Fibroblast of skin of scalp (primary cell): ENCODE measurements around the gene ANKRD1. TPM values are rescaled to one million over a fixed set of nuclear protein-coding genes. Genes with fewer than 3 reads are reported as not detected.
"Not testable (repeated sequence)": the region's sequence is repeated elsewhere in the genome, so short reads cannot be mapped to it uniquely, and the experiment has no call there.

ENCODE experiments used
- DNase-seq: peaks from one replicate; pipeline ENCODE4 v3.0.0-alpha.2; 2013
- polyA plus RNA-seq, 2 experiments: library from polyadenylated mRNA; unstranded; fragments of 120-200 nt; gene quantifications; one replicate each; pipeline ENCODE4 v1.2.1, GENCODE V29; 2013; ENCODE audit not compliant: insufficient read length in 2 of 2

Gene ANKRD1
- polyA plus RNA-seq (2013, experiment 1 of 2; ENCODE audit: insufficient read length) = 8.4 TPM
- polyA plus RNA-seq (2013, experiment 2 of 2; ENCODE audit: insufficient read length) = 8.9 TPM

- DNase-seq = peak; percentile 95
These were observed at the start of gene ANKRD1 for GRCh38 chr10:90920986-90921666. Gene ANKRD1 (minus strand): TSS chr10:90921087. CDS start chr10:90921027, 60 bp downstream.

DNA sequence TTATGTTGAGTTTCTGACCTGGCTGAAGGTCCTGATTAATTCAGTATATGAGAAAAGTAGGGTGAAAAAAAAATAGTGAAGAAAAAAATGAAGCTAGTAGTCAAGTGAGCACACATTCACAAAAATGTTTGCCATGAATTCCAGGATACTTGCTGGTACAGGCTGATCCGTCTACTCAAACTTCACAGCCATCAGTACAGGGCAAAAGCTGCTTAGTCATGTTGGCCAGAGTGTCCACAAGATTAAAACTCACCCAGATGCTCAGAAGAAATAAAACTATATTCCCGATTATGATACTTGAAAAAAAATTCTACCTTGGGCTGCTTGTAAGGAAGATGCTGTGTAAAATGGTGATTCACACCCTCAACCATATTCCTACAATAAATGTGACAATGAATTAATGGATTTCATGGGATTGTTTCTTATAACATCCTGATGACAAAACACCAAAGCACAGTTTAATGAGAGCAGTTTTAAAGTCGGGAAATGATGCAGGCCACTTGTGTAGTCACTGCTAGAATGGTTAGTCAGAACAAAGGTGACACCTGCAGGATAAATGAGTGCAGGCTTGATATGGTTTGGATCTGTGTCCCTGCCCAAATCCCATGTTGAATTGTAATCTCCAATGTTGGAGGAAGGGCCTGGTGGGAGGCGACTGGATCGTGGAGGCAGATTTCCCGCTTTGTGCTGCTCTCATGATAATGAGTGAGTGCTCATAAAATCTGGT lies 49.2 kb upstream of the ANKRD1 start:
- DNase-seq = peak; percentile 65

DNA sequence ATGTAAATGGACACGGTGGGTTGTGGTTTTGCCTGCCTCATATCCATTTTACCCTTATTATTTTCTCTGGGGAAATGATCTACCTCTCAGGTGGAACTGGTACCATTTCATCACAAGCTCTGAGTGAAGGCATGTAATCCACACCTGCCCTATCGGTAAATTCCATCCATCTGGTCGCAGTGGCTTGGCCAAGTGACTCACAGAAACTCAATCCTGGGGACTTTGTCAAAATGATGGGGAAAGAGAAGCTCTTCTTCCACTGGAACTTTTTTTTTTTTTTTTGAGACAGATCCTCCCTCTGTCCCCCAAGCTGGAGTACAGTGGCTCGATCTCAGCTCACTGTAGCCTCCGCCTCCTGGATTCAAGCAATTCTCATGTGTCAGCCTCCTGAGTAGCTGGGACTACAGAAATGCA lies 48.2 kb upstream of the ANKRD1 start:
- DNase-seq = no peak

DNA sequence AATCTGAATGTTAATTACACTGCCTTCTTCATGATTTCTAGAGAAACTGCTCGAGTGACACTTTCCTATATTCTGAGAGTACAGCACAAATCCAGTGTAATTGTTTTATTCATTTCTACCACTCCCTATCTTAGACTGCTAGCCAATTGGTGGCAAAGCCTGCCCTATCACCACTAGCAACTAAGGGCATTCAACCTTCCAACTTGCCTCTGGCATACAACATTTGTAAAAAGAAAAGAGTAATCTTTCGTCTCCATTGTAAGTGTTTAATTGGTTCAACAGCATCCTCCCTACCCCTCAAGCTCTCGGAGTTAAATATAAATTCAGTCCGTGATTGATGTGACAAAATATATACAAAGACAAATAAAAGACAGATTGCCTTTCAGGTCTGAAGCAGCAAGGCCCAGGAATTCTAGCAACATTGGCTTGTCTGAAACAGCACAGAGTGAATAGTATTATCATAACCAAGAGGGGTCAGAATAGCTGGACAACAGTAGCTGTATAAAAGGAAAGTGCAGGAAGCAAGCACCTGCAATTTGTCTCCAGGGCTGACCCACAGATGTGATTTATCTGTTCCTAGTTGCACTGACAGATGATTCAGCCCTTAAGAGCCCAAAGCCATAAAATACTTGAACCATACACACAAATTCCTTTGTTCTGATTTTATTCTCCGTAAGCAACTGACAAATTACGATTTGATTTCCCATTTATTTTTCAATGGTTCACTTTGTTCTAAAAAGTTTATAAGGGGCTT lies 47.6 kb upstream of the ANKRD1 start:
- DNase-seq = peak; percentile 61

GRCh38 chr10:90967865-90968264 lies 47.0 kb upstream of the ANKRD1 start:
- DNase-seq = no peak

DNA sequence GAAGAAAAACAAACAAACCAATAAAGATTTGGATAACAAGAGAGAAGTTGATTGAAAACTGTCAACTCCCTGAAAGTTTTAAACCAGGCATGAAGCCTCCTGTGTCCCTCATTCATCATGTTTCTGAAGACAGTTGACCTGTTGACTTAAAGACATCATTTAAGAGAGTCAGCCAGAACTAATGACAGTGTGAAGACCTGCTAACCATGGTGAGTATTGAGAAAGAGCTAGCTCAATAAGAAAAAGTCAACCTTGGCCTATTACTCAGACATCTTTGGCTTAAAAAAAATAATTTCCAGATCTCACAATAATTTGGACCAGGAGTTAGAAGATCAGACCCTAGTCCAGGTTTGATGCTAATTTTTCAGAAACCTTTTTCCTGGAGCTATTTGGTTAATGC lies 45.3 kb upstream of the ANKRD1 start:
- no peak for DNase-seq

DNA sequence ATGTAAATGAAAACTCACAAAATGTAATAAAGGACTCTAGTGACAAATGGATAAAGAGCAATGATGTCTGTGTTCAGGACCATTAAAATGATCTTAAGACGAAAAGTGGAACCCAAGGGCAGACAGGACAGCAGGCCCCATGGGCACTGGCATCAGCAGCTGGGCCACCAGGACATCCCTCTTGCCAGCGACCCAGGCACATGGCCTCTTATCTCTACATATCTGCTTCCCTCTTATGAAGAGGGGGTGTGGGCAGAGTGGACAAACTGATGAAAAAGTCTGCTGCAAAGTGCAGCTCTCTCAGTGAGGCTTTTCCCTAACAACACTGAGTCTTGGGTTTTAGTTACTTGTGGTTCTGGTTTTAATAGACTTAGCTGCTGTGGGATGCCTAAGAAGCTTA lies 44.8 kb upstream of the ANKRD1 start:
- DNase-seq = no peak

- no peak for DNase-seq
These were observed 44.0 kb upstream of the ANKRD1 start for GRCh38 chr10:90964781-90965465.

DNA sequence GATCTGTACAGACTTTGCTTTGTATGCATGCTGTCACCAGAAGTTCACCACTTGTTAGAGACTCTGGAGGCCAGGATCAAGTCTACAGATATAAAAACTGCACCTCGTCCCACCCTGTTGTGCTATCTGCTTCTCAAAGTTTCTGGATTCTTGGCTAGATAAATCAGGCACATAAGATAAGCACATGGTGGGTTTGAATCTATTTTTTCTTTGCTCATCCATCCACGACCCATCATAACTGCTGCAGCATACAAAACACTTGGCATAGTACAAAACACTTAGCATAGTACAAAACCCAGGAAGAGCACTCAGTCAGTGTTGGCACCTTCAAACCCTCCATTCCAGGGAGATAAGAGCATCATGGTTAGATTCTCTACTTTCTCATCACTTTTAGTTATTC lies 42.4 kb upstream of the ANKRD1 start:
- DNase-seq = no peak

- DNase-seq = peak; percentile 97
These were observed 39.5 kb upstream of the ANKRD1 start for GRCh38 chr10:90960355-90960814.

- no peak for DNase-seq
These were observed 38.9 kb upstream of the ANKRD1 start for GRCh38 chr10:90959826-90960225.

- DNase-seq = no peak
These were observed 37.9 kb upstream of the ANKRD1 start for GRCh38 chr10:90958781-90959180.

DNA sequence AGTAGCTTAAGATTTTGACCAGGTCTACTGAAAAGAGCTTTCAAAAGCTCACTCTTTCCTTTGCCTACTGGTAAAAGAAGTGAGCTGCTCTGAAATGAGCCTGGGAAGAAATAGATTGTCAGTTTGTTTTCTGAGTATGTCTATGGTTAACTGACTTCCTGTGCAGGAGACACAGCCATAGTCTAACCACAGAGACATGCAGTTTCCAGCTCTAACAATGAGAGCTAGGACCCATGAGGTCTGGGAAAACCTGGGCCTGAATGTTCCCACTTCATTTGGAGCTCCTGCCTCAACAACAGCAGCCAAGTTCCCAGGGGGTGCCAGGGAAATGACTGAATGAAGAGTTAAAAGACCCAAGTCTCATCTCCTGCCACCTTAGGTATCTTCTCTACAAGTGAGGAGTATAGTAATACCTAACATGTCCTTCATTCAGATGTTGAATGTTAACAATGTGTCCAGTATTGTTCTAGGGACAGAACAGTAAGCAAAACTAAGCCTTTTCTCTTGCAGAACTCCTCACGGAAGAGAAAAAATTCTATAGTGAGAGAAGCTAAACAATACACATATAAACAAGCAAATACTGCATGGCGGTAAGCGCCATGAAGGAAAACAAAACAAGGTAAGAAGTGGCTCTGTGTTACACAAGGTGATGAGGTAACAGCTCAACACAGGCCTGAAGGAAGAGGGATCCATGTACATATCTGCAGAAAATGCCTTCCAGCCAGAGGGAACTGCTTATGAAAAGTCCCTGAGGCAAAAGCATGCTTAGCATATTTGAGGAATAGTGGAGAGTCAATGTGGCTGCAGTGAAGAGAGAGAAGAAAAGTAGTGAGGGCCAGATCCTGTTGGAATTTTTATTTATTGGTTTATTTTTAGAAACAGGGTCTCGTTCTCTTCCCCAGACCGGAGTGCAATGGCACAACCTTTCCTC lies 26.4 kb upstream of the ANKRD1 start:
- DNase-seq = peak; percentile 77

- peak; percentile 26 for DNase-seq
These were observed 24.7 kb upstream of the ANKRD1 start for GRCh38 chr10:90945491-90946070.

DNA sequence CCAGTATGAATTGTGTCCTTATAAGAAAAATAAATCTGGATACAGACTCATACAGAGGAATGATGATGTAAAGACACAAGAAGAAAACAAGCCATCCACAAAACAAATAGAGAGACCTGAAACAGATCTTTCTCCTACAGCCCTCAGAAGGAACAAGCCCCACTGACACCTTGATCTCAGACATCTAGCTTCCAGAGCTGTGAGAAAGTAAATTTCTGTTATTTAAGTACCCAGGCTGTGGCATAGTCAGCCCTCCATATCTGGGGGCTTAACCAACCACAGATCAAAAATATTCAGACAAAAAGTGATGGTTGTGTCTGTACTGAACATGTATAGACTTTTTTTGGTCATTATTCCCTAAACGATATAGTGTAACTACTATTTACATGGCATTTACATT lies 23.9 kb upstream of the ANKRD1 start:
- no peak for DNase-seq

GRCh38 chr10:90942980-90943379 lies 22.1 kb upstream of the ANKRD1 start:
- not testable (repeated sequence) for DNase-seq

GRCh38 chr10:90939648-90940047 lies 18.8 kb upstream of the ANKRD1 start:
- DNase-seq = no peak

DNA sequence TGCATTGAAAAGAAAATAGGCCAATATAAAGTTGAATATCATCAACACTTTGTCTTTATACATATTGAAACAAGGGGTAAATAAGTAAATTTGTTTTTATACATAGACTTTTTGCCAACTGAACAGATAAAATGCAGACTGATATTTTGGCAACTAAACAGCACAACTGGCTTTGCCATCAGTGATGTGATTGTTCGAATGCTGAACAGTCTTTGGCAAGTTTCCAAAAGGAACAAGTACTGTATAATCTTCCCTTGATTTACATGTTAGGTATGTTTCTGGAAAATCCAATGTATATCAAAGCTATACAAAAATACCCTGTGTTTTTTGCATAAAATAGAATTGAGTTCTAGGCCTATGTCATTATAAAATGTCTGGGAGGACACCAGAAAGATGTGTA lies 18.2 kb upstream of the ANKRD1 start:
- DNase-seq = no peak

- DNase-seq = peak; percentile 56
These were observed 16.9 kb upstream of the ANKRD1 start for GRCh38 chr10:90937645-90938258.

DNA sequence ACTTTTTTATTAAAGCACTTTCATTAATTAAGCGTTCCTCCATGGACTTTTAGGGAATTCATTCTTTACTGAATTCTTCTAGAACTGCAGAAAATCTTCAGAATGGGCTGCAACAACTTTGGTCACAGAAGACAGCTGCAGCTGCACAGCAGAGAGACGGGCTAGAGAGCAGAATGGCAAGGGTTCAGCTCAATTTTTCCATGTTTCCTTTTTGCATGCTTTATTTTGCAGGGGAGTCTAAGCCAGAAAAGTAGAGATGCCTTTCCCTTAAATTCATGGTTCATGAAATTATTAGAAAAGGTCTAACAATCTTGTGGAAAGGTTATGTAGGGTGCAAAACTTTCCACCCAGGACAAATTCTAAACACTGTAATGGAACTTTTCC lies 15.4 kb upstream of the ANKRD1 start:
- no peak for DNase-seq
